ENCODE measurements around the gene DNAJC6. TPM values are rescaled to one million over a fixed set of nuclear protein-coding genes. Genes with fewer than 3 reads are reported as not detected.

Gene DNAJC6
- total RNA-seq (1.2 TPM), polyA plus RNA-seq (0.82 TPM)
- long read RNA-seq, donor 1, result 0 reads
- long read RNA-seq, donor 2, result 0 reads
- long read RNA-seq, donor 3, result 0 reads
- long read RNA-seq, donor 4, result 0 reads
- long read RNA-seq, donor 5, result 0 reads
- long read RNA-seq, donor 6, result 0 reads
- long read RNA-seq, donor 7, result 0 reads
- long read RNA-seq, donor 8, result 0 reads
- long read RNA-seq, donor 9, result 0 reads
- long read RNA-seq, donor 10, partial matches to known transcripts, result 0 of 2 reads
- long read RNA-seq, donor 10, other reads (novel, unspliced or antisense), result 0 of 2 reads

DNA sequence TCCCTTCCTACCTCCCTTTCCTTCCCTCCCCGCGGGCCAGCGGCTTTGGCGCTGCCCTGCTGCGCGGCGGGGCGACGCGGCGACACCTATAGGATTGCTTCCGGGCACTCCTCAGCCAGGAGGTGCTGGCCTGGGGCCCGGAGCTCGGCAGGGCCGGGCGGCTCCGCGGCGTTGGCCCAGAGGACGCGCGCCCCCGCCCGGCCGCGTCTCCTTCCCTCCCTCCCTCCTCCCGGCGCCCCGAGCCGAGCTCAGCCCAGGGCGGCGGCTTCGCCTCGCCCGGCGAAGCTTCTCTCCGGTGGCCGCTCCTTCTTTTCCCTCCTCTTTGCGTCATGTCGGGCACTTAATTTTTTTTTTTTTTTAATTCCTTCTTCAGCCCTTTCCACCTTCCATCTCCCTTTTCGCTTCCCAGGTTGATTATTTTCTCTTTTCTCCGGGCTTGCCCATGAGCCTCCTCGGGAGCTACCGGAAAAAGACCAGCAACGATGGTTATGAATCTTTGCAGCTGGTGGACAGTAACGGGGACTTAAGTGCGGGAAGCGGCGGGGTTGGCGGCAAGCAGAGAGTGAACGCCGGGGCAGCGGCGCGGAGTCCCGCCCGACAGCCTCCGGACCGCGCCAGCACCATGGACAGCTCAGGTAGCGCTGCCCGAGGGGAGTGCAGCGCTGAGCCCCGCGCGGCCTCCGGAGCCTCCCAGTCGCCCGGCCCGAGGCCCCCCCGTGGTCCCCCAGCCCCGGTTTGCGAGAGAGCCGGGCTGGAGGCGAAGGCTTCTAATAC is at the start of gene DNAJC6:
TSS of gene DNAJC6 (plus strand) at position 240 of the 774 bp plus-strand sequence. CDS start at position 443, 203 bp downstream.
- H3K27me3 ChIP-seq (ENCODE audit: control insufficient read depth in 2 of 2, insufficient read depth in 1 of 2, low read length in 1 of 2), result peaks cover 30 to 53% of the 10 kb centered on the region in 2 donors
- peak; percentile 9 to 62 (median 29) for DNase-seq (ENCODE audit: low read depth in 6 of 9, low spot score in 9 of 9)
- no peak within 1 kb of the TSS for H3K27ac ChIP-seq (ENCODE audit: low read depth in 1 of 2, low read length in 1 of 2)
- 2% methylated on average over 75 of the region's 75 CpGs for WGBS
- H3K4me3 ChIP-seq (ENCODE audit: low read length in 2 of 2), result peak within 1 kb of the TSS; percentile 18 to 32
- H3K36me3 ChIP-seq (ENCODE audit: control insufficient read depth in 2 of 2, insufficient read depth in 2 of 2, low read length in 1 of 2), result no peaks in the 10 kb centered on the region
- H3K9me3 ChIP-seq (ENCODE audit: control insufficient read depth in 2 of 2, insufficient read depth in 1 of 2, low read length in 1 of 2), result no peaks in the 10 kb centered on the region
- H3K4me1 ChIP-seq (ENCODE audit: control insufficient read depth in 2 of 2, insufficient read depth in 2 of 2, low read length in 2 of 2), result peaks cover 2 to 3% of the 10 kb centered on the region in 2 donors

DNA sequence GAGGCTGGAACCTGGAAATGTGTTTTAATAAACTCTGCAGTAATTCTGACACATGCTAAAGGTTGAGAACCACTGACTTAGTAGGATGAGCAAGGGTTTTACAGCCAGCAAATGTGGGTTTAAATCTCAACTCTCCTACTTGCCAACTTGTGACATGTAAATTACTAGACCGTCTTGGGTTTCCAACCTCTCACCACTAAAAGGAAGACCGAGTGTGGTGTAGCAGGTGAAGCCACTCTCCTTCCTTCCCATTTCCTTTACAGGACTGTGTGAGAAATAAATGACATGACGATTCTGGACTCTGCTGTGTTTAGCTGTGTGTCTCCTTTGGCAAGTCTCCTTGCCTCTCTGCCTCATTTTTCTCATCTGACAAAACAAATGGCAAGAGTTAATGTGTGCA is 49.5 kb upstream of the DNAJC6 start:
- WGBS, result 6% methylated on average over 3 of the region's 3 CpGs
- Histone ChIP-seq H3K4me3 (ENCODE audit: low read length in 2 of 2) (no peak overlapping the region), H3K27me3 (ENCODE audit: control insufficient read depth in 2 of 2, insufficient read depth in 1 of 2, low read length in 1 of 2) (peaks cover 7 to 45% of the 10 kb centered on the region in 2 donors), H3K4me1 (ENCODE audit: control insufficient read depth in 2 of 2, insufficient read depth in 2 of 2, low read length in 2 of 2) (peaks cover 4 to 5% of the 10 kb centered on the region in 2 donors), H3K9me3 (ENCODE audit: control insufficient read depth in 2 of 2, insufficient read depth in 1 of 2, low read length in 1 of 2) (no peaks in the 10 kb centered on the region), H3K36me3 (ENCODE audit: control insufficient read depth in 2 of 2, insufficient read depth in 2 of 2, low read length in 1 of 2) (no peaks in the 10 kb centered on the region), H3K27ac (ENCODE audit: low read depth in 1 of 2, low read length in 1 of 2) (no peak overlapping the region)
- DNase-seq (ENCODE audit: low read depth in 6 of 9, low spot score in 9 of 9), result no peak

DNA sequence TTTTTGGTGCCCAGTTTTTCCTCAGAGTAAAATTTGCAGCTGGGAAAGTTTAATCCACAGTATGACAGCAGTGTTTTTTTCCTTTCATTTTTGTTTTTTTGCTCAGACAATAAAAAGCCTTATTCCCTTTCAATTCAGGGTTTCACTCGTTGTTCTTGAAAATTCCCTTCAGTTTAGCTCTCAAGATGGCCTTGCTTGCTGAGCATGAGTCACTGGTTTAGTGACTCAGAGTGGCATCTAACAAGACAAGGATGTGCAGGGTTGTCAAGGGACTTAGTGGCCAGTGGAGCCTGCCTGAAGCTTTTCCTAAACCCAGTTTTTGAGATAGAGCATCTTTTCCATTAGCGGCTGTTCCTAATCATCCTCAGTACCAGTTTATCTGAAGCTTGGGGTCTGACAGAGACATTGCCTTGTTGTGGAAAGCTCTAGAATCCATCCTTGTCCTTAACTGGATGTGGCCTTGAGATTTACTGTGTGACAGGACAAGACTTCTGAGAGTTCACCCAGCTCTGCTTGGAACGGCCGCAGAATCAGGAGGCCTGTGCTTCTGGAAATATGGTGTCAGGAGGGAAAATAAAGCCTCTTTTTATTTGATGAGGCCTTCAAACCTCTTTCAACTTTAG is 48.4 kb upstream of the DNAJC6 start:
- no peak for DNase-seq (ENCODE audit: low read depth in 6 of 9, low spot score in 9 of 9)
- 94% methylated on average over 4 of the region's 4 CpGs for WGBS
- no peak overlapping the region for H3K4me3 ChIP-seq (ENCODE audit: low read length in 2 of 2)

DNA sequence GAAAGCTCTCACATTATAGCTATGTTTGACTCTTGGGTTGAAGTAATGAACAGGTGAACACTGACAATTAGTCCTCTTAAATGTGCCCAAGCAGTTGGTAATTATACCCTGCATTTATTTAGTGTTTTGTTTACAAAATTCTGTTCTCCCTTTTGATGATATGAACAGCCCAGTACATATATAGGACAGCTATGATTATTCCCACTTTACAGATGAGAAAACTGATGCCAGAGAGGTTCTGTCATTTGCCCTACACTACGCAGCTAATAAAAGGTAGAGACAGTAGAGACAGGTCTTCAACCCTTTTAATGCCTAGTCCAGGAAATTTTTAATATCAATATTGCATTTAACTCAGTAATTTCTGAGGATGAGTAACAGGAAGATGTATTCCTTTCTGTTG is 46.1 kb upstream of the DNAJC6 start:
- no peaks in the 10 kb centered on the region for H3K36me3 ChIP-seq (ENCODE audit: control insufficient read depth in 2 of 2, insufficient read depth in 2 of 2, low read length in 1 of 2)
- H3K4me3 ChIP-seq (ENCODE audit: low read length in 2 of 2), result no peak overlapping the region
- H3K27me3 ChIP-seq (ENCODE audit: control insufficient read depth in 2 of 2, insufficient read depth in 1 of 2, low read length in 1 of 2), result peaks cover 17 to 44% of the 10 kb centered on the region in 2 donors
- 91% methylated on average over 1 of the region's 1 CpG for WGBS
- peaks cover 3% of the 10 kb centered on the region in 2 donors for H3K4me1 ChIP-seq (ENCODE audit: control insufficient read depth in 2 of 2, insufficient read depth in 2 of 2, low read length in 2 of 2)
- no peak for DNase-seq (ENCODE audit: low read depth in 6 of 9, low spot score in 9 of 9)
- H3K27ac ChIP-seq (ENCODE audit: low read depth in 1 of 2, low read length in 1 of 2), result no peak overlapping the region
- H3K9me3 ChIP-seq (ENCODE audit: control insufficient read depth in 2 of 2, insufficient read depth in 1 of 2, low read length in 1 of 2), result no peaks in the 10 kb centered on the region

More for the DNA sequence above, 48.4 kb upstream of the DNAJC6 start:
- no peaks in the 10 kb centered on the region for H3K36me3 ChIP-seq (ENCODE audit: control insufficient read depth in 2 of 2, insufficient read depth in 2 of 2, low read length in 1 of 2)
- no peaks in the 10 kb centered on the region for H3K9me3 ChIP-seq (ENCODE audit: control insufficient read depth in 2 of 2, insufficient read depth in 1 of 2, low read length in 1 of 2)
- peaks cover 3% of the 10 kb centered on the region in 2 donors for H3K4me1 ChIP-seq (ENCODE audit: control insufficient read depth in 2 of 2, insufficient read depth in 2 of 2, low read length in 2 of 2)
- no peak overlapping the region for H3K27ac ChIP-seq (ENCODE audit: low read depth in 1 of 2, low read length in 1 of 2)
- H3K27me3 ChIP-seq (ENCODE audit: control insufficient read depth in 2 of 2, insufficient read depth in 1 of 2, low read length in 1 of 2), result peaks cover 14 to 45% of the 10 kb centered on the region in 2 donors

DNA sequence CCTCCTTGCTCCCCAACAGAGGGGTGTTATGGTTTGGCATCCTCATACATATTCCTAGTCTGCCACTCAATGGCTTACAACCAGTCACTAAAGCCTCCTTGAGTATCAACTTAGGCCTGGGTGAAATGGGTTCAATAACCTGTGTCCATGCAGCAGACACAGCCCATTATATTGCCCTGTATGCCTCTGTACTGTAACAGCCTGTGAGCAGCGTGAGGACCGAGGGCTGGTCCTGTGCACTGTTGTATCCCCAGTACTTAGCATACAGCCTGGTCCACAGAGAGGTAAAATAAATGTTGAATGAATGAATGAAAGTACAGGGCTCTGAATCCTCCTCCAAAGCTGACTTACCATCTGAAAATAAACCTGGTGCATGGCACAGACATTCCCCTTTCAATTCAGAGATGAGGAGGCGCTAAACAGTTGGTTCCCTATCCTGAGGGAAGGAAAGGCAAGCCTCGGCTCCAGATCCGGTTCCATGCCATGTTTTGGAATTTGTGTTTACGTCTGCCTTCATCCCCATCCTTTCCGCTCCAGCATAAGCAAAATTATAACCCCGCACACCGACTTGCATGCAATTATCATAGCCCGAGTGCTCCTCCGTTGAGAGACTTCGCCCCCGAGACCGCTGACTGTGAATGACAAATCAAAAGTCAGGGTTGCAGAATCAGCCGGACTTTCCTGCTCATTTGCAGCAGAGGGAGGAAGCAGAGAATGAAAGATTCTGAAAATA is 45.0 kb upstream of the DNAJC6 start:
- Histone ChIP-seq H3K9me3 (ENCODE audit: control insufficient read depth in 2 of 2, insufficient read depth in 1 of 2, low read length in 1 of 2) (no peaks in the 10 kb centered on the region), H3K27ac (ENCODE audit: low read depth in 1 of 2, low read length in 1 of 2) (no peak overlapping the region), H3K4me1 (ENCODE audit: control insufficient read depth in 2 of 2, insufficient read depth in 2 of 2, low read length in 2 of 2) (peaks cover 3% of the 10 kb centered on the region in 2 donors), H3K27me3 (ENCODE audit: control insufficient read depth in 2 of 2, insufficient read depth in 1 of 2, low read length in 1 of 2) (peaks cover 17 to 43% of the 10 kb centered on the region in 2 donors), H3K4me3 (ENCODE audit: low read length in 2 of 2) (no peak overlapping the region), H3K36me3 (ENCODE audit: control insufficient read depth in 2 of 2, insufficient read depth in 2 of 2, low read length in 1 of 2) (no peaks in the 10 kb centered on the region)
- WGBS, result 21% methylated on average over 15 of the region's 15 CpGs
- DNase-seq (ENCODE audit: low read depth in 6 of 9, low spot score in 9 of 9), result peak in 1 of 9 donors; percentile 12

DNA sequence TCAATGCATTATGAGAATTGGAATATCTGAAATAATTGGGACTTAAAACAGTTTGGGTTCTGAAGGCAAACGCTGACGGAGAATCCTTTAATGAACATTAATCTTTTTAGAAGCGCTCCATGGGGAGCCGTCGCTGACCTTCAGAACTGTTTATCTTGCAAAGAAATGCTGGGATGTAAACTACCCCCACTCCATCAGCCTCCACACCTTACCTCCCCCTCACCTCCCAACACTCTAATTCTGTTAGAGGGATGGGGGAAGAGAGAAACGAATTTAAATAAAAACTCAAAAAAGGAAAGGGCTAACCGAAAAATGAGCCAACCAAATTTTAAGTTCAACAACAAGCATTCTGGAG is 44.1 kb upstream of the DNAJC6 start:
- H3K27ac ChIP-seq (ENCODE audit: low read depth in 1 of 2, low read length in 1 of 2), result no peak overlapping the region
- peaks cover 17 to 41% of the 10 kb centered on the region in 2 donors for H3K27me3 ChIP-seq (ENCODE audit: control insufficient read depth in 2 of 2, insufficient read depth in 1 of 2, low read length in 1 of 2)
- peak overlapping the region; percentile 35 to 38 for H3K4me3 ChIP-seq (ENCODE audit: low read length in 2 of 2)
- H3K4me1 ChIP-seq (ENCODE audit: control insufficient read depth in 2 of 2, insufficient read depth in 2 of 2, low read length in 2 of 2), result peaks cover 3% of the 10 kb centered on the region in 2 donors
- H3K9me3 ChIP-seq (ENCODE audit: control insufficient read depth in 2 of 2, insufficient read depth in 1 of 2, low read length in 1 of 2), result no peaks in the 10 kb centered on the region
- H3K36me3 ChIP-seq (ENCODE audit: control insufficient read depth in 2 of 2, insufficient read depth in 2 of 2, low read length in 1 of 2), result no peaks in the 10 kb centered on the region
- no peak for DNase-seq (ENCODE audit: low read depth in 6 of 9, low spot score in 9 of 9)
- 5% methylated on average over 7 of the region's 7 CpGs for WGBS

DNA sequence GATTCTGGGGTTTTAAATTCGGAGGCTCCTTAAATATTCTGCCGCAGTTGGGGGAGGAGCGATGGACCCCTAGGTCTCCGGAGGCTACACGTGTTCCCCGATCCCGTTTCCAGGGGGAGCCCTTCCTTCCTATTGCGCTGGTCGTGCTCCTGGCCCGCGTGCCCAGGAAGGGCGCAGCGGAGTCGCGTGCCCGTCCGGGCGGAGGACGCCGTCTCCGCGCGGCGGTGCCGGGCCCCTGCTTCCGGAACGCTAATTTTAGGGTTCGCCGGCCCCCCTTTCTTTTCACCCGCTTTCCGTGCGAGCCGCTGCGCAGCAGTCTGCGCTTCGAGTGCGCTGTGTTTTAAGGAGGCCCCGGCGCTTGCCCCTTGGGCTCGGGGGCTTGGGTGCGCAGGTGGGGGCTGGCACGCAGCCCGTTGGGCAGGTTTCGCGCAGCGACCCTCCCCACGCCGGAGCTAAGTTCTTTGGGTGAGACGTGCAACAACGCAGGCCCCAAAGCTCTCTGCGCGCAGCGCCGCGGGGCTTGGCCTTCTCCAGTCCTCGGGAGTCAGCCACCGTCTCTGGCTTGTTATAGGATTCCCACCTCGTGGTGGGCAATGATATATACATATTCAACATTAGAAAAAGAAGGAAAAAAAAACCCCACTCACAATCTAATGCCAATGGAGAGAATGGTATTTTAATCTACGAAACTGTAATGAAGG is 43.5 kb upstream of the DNAJC6 start:
- WGBS, result 2% methylated on average over 59 of the region's 59 CpGs
- peaks cover 17 to 41% of the 10 kb centered on the region in 2 donors for H3K27me3 ChIP-seq (ENCODE audit: control insufficient read depth in 2 of 2, insufficient read depth in 1 of 2, low read length in 1 of 2)
- peaks cover 3% of the 10 kb centered on the region in 2 donors for H3K4me1 ChIP-seq (ENCODE audit: control insufficient read depth in 2 of 2, insufficient read depth in 2 of 2, low read length in 2 of 2)
- peak overlapping the region; percentile 35 to 38 for H3K4me3 ChIP-seq (ENCODE audit: low read length in 2 of 2)
- H3K9me3 ChIP-seq (ENCODE audit: control insufficient read depth in 2 of 2, insufficient read depth in 1 of 2, low read length in 1 of 2), result no peaks in the 10 kb centered on the region
- no peak overlapping the region for H3K27ac ChIP-seq (ENCODE audit: low read depth in 1 of 2, low read length in 1 of 2)
- no peaks in the 10 kb centered on the region for H3K36me3 ChIP-seq (ENCODE audit: control insufficient read depth in 2 of 2, insufficient read depth in 2 of 2, low read length in 1 of 2)
- peak in 1 of 9 donors; percentile 28 for DNase-seq (ENCODE audit: low read depth in 6 of 9, low spot score in 9 of 9)

DNA sequence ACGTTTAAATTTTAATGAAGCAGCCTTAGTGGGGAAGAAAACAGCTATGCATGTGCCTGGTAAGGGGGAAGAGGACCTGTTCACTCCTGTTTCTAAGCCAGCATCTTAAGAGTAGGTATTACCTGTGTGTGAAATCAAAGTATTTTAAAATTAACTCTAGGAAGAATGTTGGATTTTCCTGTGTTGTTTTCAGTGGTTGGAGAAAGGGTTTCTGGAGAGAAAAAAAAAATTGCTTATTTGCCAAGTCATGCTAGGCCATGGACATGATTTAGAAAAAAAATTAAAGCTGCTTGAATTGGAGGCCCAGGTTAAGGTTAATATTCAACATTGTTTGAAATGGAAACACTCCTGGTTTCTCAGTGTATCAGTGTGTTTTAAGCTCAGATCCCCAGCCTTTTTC is 42.9 kb upstream of the DNAJC6 start:
- WGBS, result 14% methylated on average over 1 of the region's 1 CpG
- Histone ChIP-seq H3K4me3 (ENCODE audit: low read length in 2 of 2) (no peak overlapping the region), H3K9me3 (ENCODE audit: control insufficient read depth in 2 of 2, insufficient read depth in 1 of 2, low read length in 1 of 2) (no peaks in the 10 kb centered on the region), H3K4me1 (ENCODE audit: control insufficient read depth in 2 of 2, insufficient read depth in 2 of 2, low read length in 2 of 2) (peaks cover 3% of the 10 kb centered on the region in 2 donors), H3K36me3 (ENCODE audit: control insufficient read depth in 2 of 2, insufficient read depth in 2 of 2, low read length in 1 of 2) (no peaks in the 10 kb centered on the region), H3K27ac (ENCODE audit: low read depth in 1 of 2, low read length in 1 of 2) (no peak overlapping the region), H3K27me3 (ENCODE audit: control insufficient read depth in 2 of 2, insufficient read depth in 1 of 2, low read length in 1 of 2) (peaks cover 17 to 41% of the 10 kb centered on the region in 2 donors)
- DNase-seq (ENCODE audit: low read depth in 6 of 9, low spot score in 9 of 9), result no peak
